ENCODE results near the gene ADAMTS1.
"Not testable (repeated sequence)": the region's sequence is repeated elsewhere in the genome, so short reads cannot be mapped to it uniquely, and the experiment has no call there.

Gene ADAMTS1

GRCh38 chr21:26845066-26845758, at the start of gene ADAMTS1:
TSS of gene ADAMTS1 (minus strand) at chr21:26845409. CDS start at chr21:26844954, 455 bp downstream.
- peak; percentile 96 for DNase-seq (ENCODE audit: low read depth)

- DNase-seq (ENCODE audit: low read depth) = peak; percentile 63
These were observed 46.9 kb upstream of the ADAMTS1 start for GRCh38 chr21:26892151-26892550.

- no peak for DNase-seq (ENCODE audit: low read depth)
These were observed 43.7 kb upstream of the ADAMTS1 start for GRCh38 chr21:26888931-26889330.

GRCh38 chr21:26888256-26888655, 43.0 kb upstream of the ADAMTS1 start:
- no peak for DNase-seq (ENCODE audit: low read depth)

- peak; percentile 31 for DNase-seq (ENCODE audit: low read depth)
These were observed 42.0 kb upstream of the ADAMTS1 start for GRCh38 chr21:26887251-26887650.

GRCh38 chr21:26884436-26884835, 39.2 kb upstream of the ADAMTS1 start:
- DNase-seq (ENCODE audit: low read depth) = no peak

- peak; percentile 35 for DNase-seq (ENCODE audit: low read depth)
These were observed 38.6 kb upstream of the ADAMTS1 start for GRCh38 chr21:26883768-26884167.

GRCh38 chr21:26881504-26882228, 36.5 kb upstream of the ADAMTS1 start:
- DNase-seq (ENCODE audit: low read depth) = peak; percentile 24

GRCh38 chr21:26877018-26877417, 31.8 kb upstream of the ADAMTS1 start:
- DNase-seq (ENCODE audit: low read depth) = no peak

GRCh38 chr21:26874347-26874746, 29.1 kb upstream of the ADAMTS1 start:
- no peak for DNase-seq (ENCODE audit: low read depth)

GRCh38 chr21:26865857-26866256, 20.6 kb upstream of the ADAMTS1 start:
- DNase-seq (ENCODE audit: low read depth) = no peak

GRCh38 chr21:26856871-26857350, 11.7 kb upstream of the ADAMTS1 start:
- DNase-seq (ENCODE audit: low read depth) = not testable (repeated sequence)

- DNase-seq (ENCODE audit: low read depth) = not testable (repeated sequence)
These were observed 9.5 kb upstream of the ADAMTS1 start for GRCh38 chr21:26854695-26855094.

- DNase-seq (ENCODE audit: low read depth) = no peak
These were observed 7.2 kb upstream of the ADAMTS1 start for GRCh38 chr21:26852423-26852822.

- peak; percentile 32 for DNase-seq (ENCODE audit: low read depth)
These were observed 6.1 kb upstream of the ADAMTS1 start for GRCh38 chr21:26851109-26851944.

GRCh38 chr21:26850116-26850643, 5.0 kb upstream of the ADAMTS1 start:
- DNase-seq (ENCODE audit: low read depth) = no peak

GRCh38 chr21:26849428-26850115, 4.4 kb upstream of the ADAMTS1 start:
- DNase-seq (ENCODE audit: low read depth) = peak; percentile 67

- no peak for DNase-seq (ENCODE audit: low read depth)
These were observed 2.7 kb upstream of the ADAMTS1 start for GRCh38 chr21:26847921-26848320.

- no peak for DNase-seq (ENCODE audit: low read depth)
These were observed 1.8 kb upstream of the ADAMTS1 start for GRCh38 chr21:26847002-26847401.

- DNase-seq (ENCODE audit: low read depth) = peak; percentile 90
These were observed 1.1 kb upstream of the ADAMTS1 start for GRCh38 chr21:26846036-26846931.

- DNase-seq (ENCODE audit: low read depth) = no peak
These were observed 488 bp upstream of the ADAMTS1 start for GRCh38 chr21:26845759-26846035.
